Astrocyte of the hippocampus (primary cell): ENCODE data around the gene SLC27A1.

ENCODE experiments used
- DNase-seq: peaks from one replicate; pipeline ENCODE4 v3.0.0; 2011; ENCODE audit warnings: low read depth, low spot score

The SLC27A1 gene

DNA sequence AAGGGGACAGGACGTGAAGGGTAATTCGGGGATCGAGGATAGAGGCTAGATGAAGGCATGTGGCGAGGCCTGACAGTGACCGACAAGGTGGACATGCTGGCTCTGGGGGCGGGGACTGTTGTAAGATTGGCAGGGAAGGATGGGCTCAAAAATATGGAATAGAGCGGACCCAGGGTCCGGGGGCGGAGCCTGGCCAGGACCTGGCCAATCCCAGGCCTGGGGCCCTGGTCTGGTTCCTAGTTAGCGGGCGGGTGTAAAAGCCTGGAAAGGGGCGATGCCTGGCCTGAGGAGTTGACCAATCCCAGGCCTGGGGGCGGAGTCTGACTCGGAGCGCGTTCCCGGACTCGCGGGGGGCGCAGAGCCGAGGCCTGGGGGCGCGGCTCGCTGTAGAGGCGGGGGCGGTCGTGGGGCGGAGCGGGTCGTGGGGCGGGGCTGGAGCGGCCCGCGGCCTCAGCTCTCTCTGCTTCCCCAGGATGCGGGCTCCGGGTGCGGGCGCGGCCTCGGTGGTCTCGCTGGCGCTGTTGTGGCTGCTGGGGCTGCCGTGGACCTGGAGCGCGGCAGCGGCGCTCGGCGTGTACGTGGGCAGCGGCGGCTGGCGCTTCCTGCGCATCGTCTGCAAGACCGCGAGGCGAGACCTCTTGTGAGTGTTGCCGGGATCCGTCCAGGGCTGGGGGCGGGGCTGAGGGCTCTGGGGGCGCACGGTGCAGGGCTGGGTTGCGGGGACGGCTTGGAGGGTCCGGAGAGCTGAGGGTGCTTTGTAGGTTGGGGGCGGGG, at the start of gene SLC27A1:
SLC27A1 (plus strand) TSS at position 457 of the 774 bp plus-strand sequence; CDS start at position 474, 17 bp downstream.
- peak; percentile 100 for DNase-seq

DNA sequence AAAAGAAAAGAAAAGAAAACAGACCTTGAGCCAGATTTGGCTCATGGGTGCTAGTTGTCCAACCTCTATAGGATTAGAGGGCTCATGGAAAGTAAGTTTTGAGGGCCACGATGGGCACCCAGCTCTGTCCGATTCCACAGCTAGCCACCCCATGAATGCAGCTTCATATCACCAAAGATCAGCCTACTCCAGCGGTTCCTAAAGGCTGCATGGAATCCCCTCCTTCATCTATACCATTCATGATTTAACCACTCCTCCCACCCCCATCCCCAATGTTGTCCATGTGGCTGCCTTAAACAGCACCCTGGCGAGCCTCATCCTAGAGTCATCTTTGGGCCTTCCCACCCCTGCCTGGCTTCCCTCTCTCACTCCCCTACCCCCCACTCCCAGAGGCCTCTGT, 48.4 kb upstream of the SLC27A1 start:
- no peak for DNase-seq

DNA sequence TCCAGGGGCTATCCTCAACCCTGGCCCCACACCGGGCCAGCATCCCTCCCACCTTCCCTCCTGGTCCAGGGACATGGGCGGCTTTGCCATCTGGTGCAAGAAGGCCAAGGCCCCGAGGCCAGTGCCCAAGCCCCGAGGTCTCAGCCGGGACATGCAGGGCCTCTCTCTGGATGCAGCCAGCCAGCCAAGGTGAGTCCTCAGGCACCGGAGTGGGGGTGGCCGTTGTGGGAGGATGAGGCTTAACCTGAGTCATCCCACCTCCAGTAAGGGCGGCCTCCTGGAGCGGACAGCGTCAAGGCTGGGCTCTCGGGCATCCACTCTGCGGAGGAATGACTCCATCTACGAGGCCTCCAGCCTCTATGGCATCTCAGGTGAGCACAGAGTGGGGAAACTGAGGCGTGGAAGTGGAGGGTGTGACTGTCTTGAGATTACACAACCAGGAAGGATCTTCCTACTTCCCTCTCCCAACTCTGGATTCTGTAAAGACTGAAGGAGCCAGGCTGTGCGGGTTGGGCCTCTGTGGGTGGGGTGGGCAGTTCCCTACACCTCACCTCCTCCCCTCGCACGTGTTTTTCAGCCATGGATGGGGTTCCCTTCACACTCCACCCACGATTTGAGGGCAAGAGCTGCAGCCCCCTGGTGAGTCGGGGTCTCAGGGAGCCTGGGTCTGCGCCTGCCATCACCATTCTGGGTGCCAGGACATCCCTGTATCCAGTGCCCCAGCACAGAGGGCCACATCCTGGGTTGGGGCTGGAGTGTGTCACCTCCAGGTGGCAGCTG, 46.7 kb upstream of the SLC27A1 start:
- no peak for DNase-seq

DNA sequence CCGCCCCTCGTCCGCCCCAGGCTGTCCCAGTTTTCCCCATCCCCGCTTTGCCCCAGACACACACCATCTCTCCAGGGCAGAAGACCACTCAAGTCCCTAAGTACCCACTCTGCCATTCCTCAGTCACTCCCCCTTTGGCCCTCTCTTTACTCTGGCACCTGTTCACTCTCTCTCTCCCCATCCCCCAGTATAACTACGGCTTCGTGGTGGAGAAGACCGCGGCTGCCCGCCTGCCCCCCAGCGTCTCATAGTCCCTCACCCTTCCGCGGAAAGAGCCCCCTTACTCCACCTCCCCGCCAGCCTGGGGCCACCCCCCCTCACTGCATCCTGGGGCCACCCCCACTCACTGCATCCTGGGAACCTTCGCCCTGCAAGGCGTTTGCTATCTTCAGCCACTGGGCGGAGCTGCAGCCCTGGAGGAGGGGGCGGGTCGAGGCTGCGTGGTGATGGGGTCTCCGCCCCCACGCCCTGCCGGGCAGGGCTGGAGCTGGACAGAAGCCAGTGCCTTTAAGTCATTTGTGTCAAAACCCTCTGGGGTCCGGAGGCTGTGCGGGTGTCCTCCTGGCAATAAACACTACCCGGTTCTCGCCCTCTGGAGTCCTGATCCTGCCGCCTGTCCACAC, 45.5 kb upstream of the SLC27A1 start:
- peak; percentile 82 for DNase-seq

DNA sequence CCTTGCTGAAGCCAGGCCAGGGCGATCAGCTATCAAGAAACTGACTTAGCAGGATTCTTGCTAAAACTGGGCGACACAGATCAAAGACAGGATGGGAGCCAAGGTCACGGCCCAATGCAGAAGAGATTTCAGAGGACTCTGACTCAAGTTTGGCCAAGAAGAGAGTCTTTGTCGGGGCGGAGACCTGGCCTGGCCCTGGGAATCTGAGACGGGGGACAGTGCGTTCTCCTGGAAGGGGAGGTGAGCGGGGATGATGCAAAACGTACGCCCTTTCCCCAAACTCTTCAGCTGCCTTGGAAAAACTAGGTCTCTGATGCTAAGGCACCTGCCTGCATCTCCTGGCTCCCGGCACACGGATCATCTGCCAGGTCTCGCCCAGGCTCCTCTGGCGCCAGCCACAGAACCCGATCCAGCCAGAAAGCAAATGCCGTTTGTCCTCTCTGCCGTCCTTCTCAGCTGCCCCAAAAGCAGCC, 40.6 kb upstream of the SLC27A1 start:
- DNase-seq = no peak

DNA sequence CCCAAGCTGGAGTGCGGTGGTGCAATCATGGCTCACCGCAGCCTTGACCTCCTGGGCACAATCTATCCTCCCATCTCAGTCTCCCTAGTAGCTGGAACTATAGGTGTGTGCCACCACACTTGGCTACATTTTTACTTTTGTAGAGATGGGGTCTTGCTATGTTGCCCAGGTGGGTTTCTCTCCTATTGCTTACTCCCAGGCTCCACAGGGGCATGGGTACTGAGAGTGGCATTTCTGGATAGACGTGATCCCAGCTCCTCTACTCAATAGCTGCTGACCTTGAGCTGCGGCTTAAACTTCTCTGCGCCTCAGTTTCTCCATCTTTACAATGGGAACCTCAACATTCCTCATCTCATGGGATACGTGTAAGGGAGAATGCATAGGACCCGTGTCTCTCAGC, 38.9 kb upstream of the SLC27A1 start:
- no peak for DNase-seq

DNA sequence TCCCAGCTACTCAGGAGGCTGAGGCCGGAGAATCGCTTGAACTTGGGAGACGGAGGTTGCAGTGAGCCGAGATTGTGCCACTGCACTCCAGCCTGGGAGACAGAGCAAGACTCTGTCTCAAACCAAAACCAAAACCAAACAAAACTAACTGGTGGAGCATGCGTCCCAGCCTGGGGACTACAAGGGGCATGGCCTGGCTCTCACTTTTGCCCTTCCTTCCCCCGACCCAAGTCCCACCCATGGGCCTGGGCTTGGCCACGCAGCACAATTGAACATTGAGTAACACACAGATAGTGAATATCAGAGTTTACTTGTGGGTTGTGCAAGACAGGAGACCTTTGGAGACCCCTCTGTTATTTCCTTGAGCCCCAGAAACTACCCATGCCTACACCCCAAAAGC, 35.1 kb upstream of the SLC27A1 start:
- no peak for DNase-seq

DNA sequence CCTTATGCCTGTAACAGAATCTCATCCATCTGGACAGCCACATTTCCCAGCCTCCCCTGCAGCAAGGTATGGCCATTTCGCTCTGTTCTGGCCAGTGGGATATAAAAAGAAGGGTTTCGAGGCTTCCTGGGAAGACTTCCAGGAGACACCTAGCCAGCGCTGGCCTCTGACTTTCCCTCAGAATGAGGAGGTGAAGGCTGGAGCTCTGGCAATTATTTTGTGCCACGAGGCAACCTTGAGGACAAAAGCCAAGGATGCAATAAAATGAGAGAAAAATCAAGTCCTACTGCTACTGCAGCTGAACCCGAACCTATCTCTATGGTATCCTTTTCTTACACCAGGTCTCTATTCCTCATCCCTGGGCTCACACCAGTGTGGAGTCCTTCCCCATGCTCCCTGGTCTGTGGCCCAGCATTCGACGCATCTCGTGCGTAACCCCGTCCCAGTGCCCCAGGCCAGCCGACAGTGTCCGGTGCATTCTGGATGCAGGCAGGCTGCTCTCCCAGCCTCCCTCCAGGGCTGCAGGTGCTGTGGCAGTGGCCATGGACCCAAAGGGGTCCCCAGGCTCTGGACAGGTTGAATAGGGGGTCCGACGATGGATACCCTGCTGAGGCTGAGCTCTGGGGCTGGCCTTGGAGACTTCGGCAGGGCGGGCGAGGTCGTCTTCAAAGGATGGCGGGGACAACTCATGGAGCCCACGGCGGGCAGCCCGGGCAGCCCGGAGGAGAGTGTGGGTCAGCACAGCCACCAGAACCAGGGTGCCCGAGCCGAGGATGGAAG, 34.0 kb upstream of the SLC27A1 start:
- no peak for DNase-seq

DNA sequence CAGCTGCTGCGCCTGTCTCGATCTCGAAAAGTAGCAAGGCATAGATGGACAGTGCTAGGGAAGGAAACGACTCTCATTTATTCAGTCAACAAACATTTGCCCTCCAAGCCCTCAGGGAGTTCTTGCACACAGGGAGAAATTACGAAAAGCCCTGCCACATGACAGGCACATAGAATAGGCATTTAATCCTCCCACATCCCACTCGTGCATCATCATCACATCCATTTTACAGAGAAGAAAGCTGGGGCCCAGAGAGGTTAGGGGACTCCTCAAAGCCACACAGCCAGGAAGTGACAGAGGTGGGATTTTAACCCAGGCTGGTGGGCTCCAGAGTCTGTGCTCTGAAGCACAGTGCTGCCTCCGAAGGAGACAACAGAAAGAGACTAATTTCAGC, 33.5 kb upstream of the SLC27A1 start:
- no peak for DNase-seq

DNA sequence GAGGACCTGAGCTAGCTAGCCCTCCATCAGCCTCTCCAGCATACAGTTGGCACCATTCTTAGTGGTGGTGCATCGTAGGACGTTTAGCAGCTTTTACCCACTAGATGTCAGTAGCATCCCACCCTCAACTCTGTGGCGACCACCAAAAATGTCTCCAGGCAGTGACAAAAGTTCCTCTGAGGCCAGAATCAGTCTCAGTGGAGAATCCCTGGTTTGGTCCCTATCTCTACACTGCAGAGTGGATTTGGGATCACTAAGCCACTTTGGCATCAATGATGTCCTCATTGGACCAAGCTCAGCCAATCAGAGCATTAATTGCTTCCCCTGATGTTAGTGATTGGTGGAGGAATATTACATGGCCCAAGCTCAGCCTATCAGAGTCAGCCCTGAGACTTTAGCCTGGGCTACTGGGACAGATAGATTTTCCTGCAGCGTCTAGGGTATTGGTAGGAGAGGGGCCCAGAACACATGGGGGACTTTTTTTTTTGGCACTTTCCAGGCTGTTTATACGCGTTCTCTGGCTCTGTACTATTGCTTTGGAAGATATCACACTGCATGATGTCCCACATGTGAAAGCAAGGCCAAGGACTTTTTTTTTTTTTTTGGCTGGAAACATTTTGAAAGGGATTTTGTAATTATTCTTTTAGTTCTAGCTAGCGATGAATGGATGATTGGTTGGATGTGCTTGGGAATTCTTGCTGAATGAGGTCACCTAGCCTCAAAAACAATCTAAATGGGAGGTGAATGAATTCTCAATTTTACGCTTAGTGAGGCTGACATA, 28.9 kb upstream of the SLC27A1 start:
- peak; percentile 82 for DNase-seq

DNA sequence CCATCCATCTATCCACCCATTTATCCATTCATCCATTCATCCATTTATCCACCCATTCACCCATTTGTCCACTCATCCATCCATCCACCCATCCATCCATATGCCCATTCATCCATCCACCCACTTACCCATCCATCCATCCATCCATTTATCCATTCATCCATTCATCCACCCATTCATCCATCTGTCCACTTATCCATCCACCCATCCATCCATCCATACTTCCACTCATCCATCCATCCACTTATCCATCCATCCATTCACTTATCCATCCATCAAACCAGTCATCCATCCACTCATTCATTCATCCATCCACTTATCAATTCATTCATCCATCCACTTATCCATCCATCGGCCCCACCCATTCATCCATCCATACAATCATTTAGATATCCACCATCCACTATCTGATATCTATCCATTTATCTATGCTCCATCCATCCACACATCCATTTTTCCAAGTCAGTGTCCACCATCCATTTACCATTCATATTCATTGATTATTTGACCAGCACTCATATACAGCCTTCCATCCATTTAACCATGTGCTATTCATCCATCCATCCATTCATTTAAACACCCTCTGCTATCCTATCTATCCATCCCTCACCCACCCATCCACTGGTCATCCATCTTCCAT, 24.7 kb upstream of the SLC27A1 start:
- no peak for DNase-seq

DNA sequence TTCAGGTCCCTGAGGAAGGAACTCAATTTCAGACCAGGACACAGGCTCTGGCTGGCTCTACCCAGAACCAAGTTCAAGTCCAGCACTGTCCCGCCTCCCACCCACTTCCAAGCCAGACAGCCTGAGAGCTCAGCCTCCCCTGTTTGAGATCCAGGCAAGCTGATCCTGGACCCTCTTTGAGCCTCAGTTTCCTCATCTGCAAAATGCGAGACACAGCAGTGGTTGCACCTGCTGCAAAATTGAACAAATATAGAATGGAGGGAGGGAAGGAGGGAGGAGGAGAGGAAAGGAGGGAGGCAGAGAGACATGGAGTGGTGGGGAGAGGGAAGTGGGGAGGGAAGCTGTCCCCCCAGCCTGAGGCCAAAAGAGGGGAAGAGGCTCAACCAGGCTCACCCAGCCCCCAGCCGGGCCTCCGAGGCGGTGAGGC, 22.6 kb upstream of the SLC27A1 start:
- DNase-seq = no peak

DNA sequence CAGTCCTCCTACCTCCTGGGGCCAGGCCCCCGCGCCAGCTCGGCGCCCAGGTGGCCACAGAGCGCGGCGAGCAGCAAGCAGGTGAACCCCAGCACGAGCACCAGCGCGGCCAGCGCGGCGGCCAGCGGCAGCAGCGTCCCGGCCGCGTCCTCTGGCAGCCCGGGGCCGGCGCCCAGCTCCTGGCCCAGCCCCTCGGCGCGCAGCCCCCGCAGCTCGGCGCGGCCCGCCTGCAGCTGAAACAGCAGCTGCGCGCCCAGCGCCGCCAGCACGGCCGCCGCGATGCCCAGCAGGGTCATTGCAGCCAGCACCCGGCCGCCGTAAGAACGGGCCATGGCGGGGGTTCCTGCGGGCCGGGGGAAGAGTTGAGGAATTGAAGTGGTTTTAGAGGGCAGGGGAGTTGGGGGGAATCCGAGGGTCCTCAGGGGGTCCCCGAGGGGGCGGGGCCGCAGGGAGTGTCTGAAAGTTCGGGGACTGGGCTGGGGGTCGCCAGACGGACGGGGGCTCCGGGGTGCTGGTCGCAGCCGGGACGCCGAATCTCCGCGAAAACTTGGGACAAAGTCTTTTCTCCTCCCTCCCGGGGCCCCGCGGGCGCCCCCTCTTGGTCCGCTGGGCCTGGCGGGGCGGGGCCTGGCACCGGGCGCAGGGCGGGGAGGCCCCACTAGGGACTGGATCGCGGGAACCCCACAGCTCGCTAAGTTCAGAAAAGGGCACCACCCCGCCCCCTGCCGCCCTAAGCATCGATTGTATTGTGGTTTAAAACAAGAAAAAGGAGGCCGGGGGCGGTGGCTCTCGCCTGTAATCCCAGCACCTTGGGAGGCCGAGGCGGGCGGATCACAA, 22.0 kb upstream of the SLC27A1 start, which contains the start of gene TMEM221:
TMEM221 (minus strand) TSS at position 538 of the 837 bp plus-strand sequence; CDS start at position 332, 206 bp downstream.
- DNase-seq = peak; percentile 66

DNA sequence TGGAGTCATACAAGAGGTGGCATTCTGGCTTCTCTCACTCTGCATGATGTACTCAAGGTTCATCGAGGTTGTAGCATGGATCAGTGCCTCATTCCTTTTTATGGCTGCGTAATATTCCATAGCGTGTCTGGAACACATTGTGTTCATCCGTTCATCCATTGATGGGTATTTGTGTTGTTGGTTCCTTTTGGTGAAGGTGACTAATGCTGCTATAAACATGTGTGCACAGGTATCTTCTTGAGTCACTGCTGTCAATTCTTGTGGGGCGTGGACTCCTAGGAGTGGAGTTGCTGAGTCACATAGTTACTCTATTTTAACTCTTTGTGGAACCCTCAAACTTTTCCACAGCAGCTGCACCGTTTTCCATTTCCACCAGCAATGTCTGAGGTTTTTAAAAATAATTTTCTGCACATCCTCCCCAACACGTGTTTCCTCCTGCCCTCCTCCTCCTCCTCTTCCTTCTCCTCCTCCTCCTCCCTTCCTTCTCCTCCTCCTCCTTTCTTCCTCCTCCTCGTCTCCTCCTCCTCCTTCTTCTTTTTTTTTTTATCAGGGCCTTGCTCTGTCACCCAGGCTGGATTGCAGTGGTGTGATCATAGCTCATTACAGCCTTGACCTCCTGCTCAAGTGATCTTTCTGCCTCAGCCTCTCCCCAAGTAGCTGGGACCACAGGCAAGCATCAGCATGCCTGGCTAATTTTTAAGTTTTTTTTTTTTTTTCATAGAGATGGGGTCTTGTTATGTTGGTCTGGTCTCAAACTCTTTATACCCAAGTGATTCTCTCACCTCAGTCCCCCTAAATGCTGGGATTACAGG, 19.9 kb upstream of the SLC27A1 start:
- no peak for DNase-seq

DNA sequence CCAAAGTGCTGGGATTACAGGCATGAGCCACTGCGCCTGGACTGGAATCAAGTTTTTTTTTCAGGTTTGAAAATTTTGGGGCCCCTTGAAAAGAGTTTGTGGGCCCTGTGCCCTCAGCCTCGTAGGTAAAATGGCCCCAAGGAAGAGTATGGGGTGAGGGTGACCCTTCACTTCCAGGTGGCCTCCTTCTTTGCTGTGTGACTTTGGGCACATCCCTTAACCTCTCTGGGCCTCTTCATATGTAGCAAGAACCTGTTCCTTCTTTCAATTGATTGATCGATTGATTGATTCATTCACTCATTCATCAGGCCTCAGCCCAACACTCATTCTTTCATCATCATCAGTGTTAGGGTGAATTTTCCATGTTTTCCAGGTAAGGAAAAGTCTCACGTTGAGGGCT, 18.5 kb upstream of the SLC27A1 start:
- no peak for DNase-seq

DNA sequence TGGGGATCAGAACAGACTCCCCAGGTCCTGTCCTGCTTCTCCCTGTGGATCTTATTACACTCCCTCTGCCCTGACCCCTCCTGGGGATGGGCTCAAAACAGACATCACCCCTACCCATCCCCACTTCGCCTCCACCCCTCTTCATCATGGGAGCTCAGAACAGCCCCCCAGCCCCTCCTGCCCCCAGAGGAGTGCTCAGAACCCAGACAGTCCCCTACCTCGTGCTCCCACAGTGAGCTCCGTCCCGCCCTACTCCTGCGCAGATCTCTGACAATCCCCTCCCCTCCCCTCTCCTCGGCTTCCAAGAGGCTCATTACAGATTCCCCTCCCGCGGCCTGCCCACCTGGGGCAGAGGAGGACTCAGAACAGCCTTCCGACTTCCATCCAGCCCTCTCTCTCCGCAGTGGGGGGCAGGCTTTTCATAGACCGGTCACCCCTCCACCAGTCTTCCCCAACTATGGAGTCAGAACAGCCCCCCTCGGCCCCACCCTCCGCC, 15.7 kb upstream of the SLC27A1 start:
- no peak for DNase-seq

DNA sequence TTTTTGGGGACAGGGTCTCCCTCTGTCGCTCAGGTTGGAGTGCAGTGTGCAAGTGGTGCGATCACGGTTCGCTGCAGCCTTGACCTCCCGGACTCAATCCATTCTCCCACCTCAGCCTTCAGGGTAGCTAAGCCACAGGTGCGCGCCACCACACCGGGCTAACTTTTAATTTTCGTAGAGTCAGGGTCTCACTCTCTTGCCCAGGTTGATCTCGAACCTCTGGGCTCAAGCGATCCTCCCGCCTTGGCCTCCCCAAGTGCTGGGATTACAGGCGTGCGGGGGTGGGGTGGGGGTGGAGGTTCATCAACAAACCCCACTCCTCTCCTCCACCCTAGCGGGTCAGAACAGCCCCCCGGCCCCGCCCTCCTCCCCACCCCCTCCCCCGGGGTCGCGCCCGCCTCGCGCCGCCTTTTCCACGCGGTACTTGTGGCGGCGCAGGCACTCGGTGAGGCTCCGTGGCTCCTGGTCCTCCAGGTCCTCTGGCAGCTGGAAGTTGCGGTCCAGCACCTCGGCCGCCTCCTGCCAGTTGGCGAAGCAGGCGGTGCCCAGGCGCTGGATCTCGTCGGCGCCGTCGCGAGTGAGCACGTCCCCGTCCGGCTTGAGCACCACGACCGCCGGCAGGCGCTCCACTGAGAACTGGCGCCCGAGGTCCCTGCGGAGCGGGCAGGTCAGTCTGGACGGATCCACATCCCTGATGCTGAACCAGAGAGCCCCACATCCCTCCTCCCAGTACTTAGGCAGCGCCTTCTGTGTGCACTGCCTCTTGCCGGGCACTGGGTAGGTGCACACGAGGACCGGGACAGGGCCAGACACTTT, 14.8 kb upstream of the SLC27A1 start:
- DNase-seq = peak; percentile 18
